ENCODE measurements around the gene TUSC2. TPM values are rescaled to one million over a fixed set of nuclear protein-coding genes. Genes with fewer than 3 reads are reported as not detected.

The TUSC2 gene
- total and polyA plus RNA-seq, 2 of the 8 experiments (the other 6 are each of a cell fraction or from before 2014, with no cell fraction given) = 33.3 to 65.4 TPM

GRCh38 chr3:50321336-50322114 is 6.5 kb downstream of the TUSC2 start:
- peak overlapping the region; percentile 98 for H4K5ac ChIP-seq (ENCODE audit: insufficient read length, low read depth, low read length)
- H3K18ac ChIP-seq (ENCODE audit: extremely low read depth, low read length) = peak overlapping the region; percentile 98
- H3K27me3 ChIP-seq (replicated peaks in 1 of 4; ENCODE audit: control insufficient read depth in 3 of 4, extremely low read depth in 1 of 4, insufficient read depth in 3 of 4, low read length in 3 of 4) = no peaks in the 10 kb centered on the region
- H2BK15ac ChIP-seq (ENCODE audit: low read length) = peak overlapping the region; percentile 95; the same call in 1 of the 2 replicates
- peaks cover 0 to 35% (median 19%) of the 10 kb centered on the region in 4 experiments; a peak in 6 of 7 replicates for H3K4me1 ChIP-seq (replicated peaks in 1 of 4; ENCODE audit: control insufficient read depth in 3 of 4, insufficient read depth in 4 of 4, low read length in 3 of 4)
- peak overlapping the region; percentile 74 for H3K4ac ChIP-seq (replicated peaks; ENCODE audit: insufficient read length, low read depth, low read length)
- H3K23ac ChIP-seq (ENCODE audit: insufficient read length) = no peak overlapping the region
- no peak for FAIRE-seq
- ChIA-PET POLR2A (ENCODE audit: partially characterized antibody) (interaction anchor here (0.6 to 12.6 kb wide), 14 partner anchors 8 to 135 kb away, joined by 3 to 149 read pairs (median 6); partner anchors contain the start of genes GNAI2, HYAL1, HYAL3 and IFRD2), CTCF (ENCODE audit: partially characterized antibody) (interaction anchor here (0.5 to 7.5 kb wide), 25 partner anchors 10 to 1340 kb away, joined by 3 to 75 read pairs (median 4); partner anchors contain the start of genes CYB561D2, GNAT1, HYAL1 and HYAL3)
- H3K14ac ChIP-seq (ENCODE audit: insufficient read length) = no peak overlapping the region
- DNase-seq (ENCODE audit: low read depth in 1 of 2, low spot score in 2 of 2) = peak; percentile 75 to 93
- H3K79me1 ChIP-seq (ENCODE audit: low read depth, low read length) = peaks cover 17% of the 10 kb centered on the region
- H2AFZ ChIP-seq (ENCODE audit: low read length) = no peak overlapping the region; the same call in 1 of the 2 replicates
- peak overlapping the region; percentile 89 to 96 (median 94) for H3K4me3 ChIP-seq (ENCODE audit: extremely low read depth in 1 of 4, insufficient read depth in 2 of 4, low read depth in 3 of 4, low read length in 4 of 4)
- peaks cover 23 to 37% (median 31%) of the 10 kb centered on the region in 4 experiments for H3K36me3 ChIP-seq (ENCODE audit: control insufficient read depth in 2 of 4, insufficient read depth in 4 of 4, low read length in 3 of 4)
- peaks cover 17% of the 10 kb centered on the region for H3K23me2 ChIP-seq (ENCODE audit: low read depth, low read length)
- no peak overlapping the region for H2BK120ac ChIP-seq (replicated peaks; ENCODE audit: low read depth, low read length)
- peak overlapping the region; percentile 97 for H3K4me2 ChIP-seq (ENCODE audit: insufficient read depth in 1 of 2, low read depth in 2 of 2, low read length in 2 of 2)
- H3K9me3 ChIP-seq (ENCODE audit: insufficient read depth in 2 of 2, low read depth in 1 of 2, low read length in 1 of 2) = no peaks in the 10 kb centered on the region
- peaks cover 18 to 29% of the 10 kb centered on the region in 2 experiments for H4K20me1 ChIP-seq (replicated peaks in 1 of 2; ENCODE audit: control insufficient read depth in 1 of 2, insufficient read depth in 2 of 2, low read length in 2 of 2)
- peak overlapping the region; percentile 95 to 100 (median 98) for H3K9ac ChIP-seq (replicated peaks in 1 of 4; ENCODE audit: extremely low read depth in 1 of 4, low read depth in 3 of 4, low read length in 3 of 4)
- 1% methylated on average over 43 of the region's 59 CpGs; no CpG with 5 or more reads in 1 of the 2 experiments for WGBS, 2 experiments (ENCODE audit: extremely low coverage in 1 of 2, insufficient coverage in 1 of 2, insufficient read length in 1 of 2, insufficient replicate concordance in 2 of 2, low coverage in 1 of 2, low lambda C conversion rate in 2 of 2, missing lambda C conversion rate in 1 of 2)
- peak overlapping the region; percentile 99 for H4K8ac ChIP-seq (ENCODE audit: extremely low read depth, insufficient read depth, low read length)
- H2AK5ac ChIP-seq (ENCODE audit: low read depth, low read length) = no peak overlapping the region
- peak overlapping the region; percentile 99 for H2BK5ac ChIP-seq (ENCODE audit: low read depth, low read length)
- H4K91ac ChIP-seq (replicated peaks; ENCODE audit: insufficient read length, low read length) = peak overlapping the region; percentile 94
- H2BK12ac ChIP-seq (ENCODE audit: low read depth, low read length) = peak overlapping the region; percentile 87; the same call in 1 of the 2 replicates
- H3K56ac ChIP-seq (replicated peaks; ENCODE audit: insufficient read length, low read depth, low read length) = peak overlapping the region; percentile 98
- H2BK20ac ChIP-seq (ENCODE audit: low read length) = 0 out of 2 replicates have a peak overlapping the region, but pooled peaks have one; percentile 95
- peak overlapping the region; percentile 100 for H3K27ac ChIP-seq (ENCODE audit: low read depth, low read length)
- peaks cover 0 to 25% of the 10 kb centered on the region in 2 experiments; a peak in 3 of 4 replicates for H3K79me2 ChIP-seq (ENCODE audit: control insufficient read depth in 1 of 2, insufficient read depth in 2 of 2, low read length in 2 of 2)
- TF ChIP-seq BACH1 (IDR thresholded peaks at IDR 0.05; ENCODE audit: low read length) (0 out of 2 replicates have a peak, but pooled peaks have one; percentile 14), ASH2L (IDR thresholded peaks at IDR 0.05; ENCODE audit: low read length) (no peak), CHD1 (IDR thresholded peaks at IDR 0.05; ENCODE audit: low read depth, low read length) (peak; percentile 94), JUN (IDR thresholded peaks at IDR 0.05; ENCODE audit: low read depth, low read length) (no peak), SP2 (IDR thresholded peaks at IDR 0.05; ENCODE audit: low read length) (no peak), SRF (IDR thresholded peaks at IDR 0.05; ENCODE audit: low read depth, low read length) (no peak), ATF2 (IDR thresholded peaks at IDR 0.05; ENCODE audit: low read length) (no peak), HDAC6 (IDR thresholded peaks at IDR 0.05; ENCODE audit: low read depth, low read length) (no peak), BRCA1 (IDR thresholded peaks at IDR 0.05; ENCODE audit: low read depth, low read length) (no peak), SIRT6 (IDR thresholded peaks at IDR 0.05; ENCODE audit: low read length) (no peak), TEAD4 (IDR thresholded peaks at IDR 0.05; ENCODE audit: low read depth, low read length) (no peak)
